HEK293 (cell line): ENCODE results near the gene CTSO.
"Not testable (repeated sequence)": the region's sequence is repeated elsewhere in the genome, so short reads cannot be mapped to it uniquely, and the experiment has no call there.

ENCODE experiments used
- CTCF ChIA-PET: fragments of 350-600 bp; formaldehyde crosslinking; extraction: SDS; loops from one replicate; lab custom pipeline; 2021; ENCODE audit warnings: antibody characterized with exemption; lab: Yijun Ruan, JAX
- POLR2A ChIA-PET: fragments of 300-600 bp; formaldehyde crosslinking; extraction: SDS; loops from one replicate; lab custom pipeline; 2020; ENCODE audit warnings: antibody characterized with exemption, inconsistent platforms; lab: Yijun Ruan, JAX
- H3K27ac ChIP-seq: fragments of 200-500 bp; sonication (Bioruptor generic); 2 replicates; pipeline ENCODE4 v1.5.1; 2014; ENCODE audit warnings: low read depth, low read length, control low read depth, inconsistent platforms; ENCODE audit errors: extremely low read depth
- H3K36me3 ChIP-seq, 2 experiments: fragments of 200-500 bp in 1 of 2; sonication (Bioruptor generic) in 1 of 2; 1 replicate in 1 of 2; 2 replicates in 1 of 2; pipeline ENCODE4 v1.5.1; 2014 to 2017; ENCODE audit warnings: inconsistent platforms in 2 of 2, low read length in 2 of 2; ENCODE audit not compliant: control insufficient read depth in 2 of 2, insufficient read depth in 1 of 2
- H3K4me1 ChIP-seq: fragments of 200-500 bp; sonication (Bioruptor generic); 2 replicates; pipeline ENCODE4 v1.5.1; 2014; ENCODE audit warnings: mild to moderate bottlenecking, low read length, inconsistent platforms; ENCODE audit not compliant: control insufficient read depth, insufficient read depth
- H3K4me3 ChIP-seq: 2 replicates; pipeline ENCODE4 v1.5.1; 2011; ENCODE audit warnings: low read depth, mild to moderate bottlenecking, control low read depth, low read length, moderate library complexity
- H3K9me3 ChIP-seq: fragments of 200-500 bp; sonication (Bioruptor generic); 2 replicates; pipeline ENCODE4 v1.5.1; 2014; ENCODE audit warnings: low read depth, low read length, inconsistent platforms; ENCODE audit not compliant: control insufficient read depth, insufficient read depth
- BCL11B ChIP-seq: fragments of 450-650 bp; formaldehyde crosslinking; IDR thresholded peaks from 2 replicates; pipeline ENCODE4 v1.5.1; 2016; ENCODE audit warnings: low read depth, missing biosample characterization, missing genetic modification characterization
- TCF7L2 ChIP-seq: IDR thresholded peaks from 2 replicates; pipeline ENCODE4 v1.6.1; 2011; ENCODE audit warnings: low read depth, mild to moderate bottlenecking, inconsistent platforms, low read length, moderate library complexity, borderline replicate concordance
- YY1 ChIP-seq: fragments of 450-650 bp; formaldehyde crosslinking; IDR thresholded peaks from 2 replicates; pipeline ENCODE4 v1.5.1; 2018; ENCODE audit warnings: missing biosample characterization, missing genetic modification characterization
- ZNF16 ChIP-seq: fragments of 450-650 bp; formaldehyde crosslinking; IDR thresholded peaks from 2 replicates; pipeline ENCODE4 v1.5.1; 2016; ENCODE audit warnings: low read depth, missing biosample characterization, missing genetic modification characterization
- ZNF174 ChIP-seq: fragments of 450-650 bp; formaldehyde crosslinking; IDR thresholded peaks from 2 replicates; pipeline ENCODE4 v1.5.0; 2017; ENCODE audit warnings: missing biosample characterization, mild to moderate bottlenecking, missing genetic modification characterization
- ZNF341 ChIP-seq: fragments of 450-650 bp; formaldehyde crosslinking; IDR thresholded peaks from 2 replicates; pipeline ENCODE4; 2016; ENCODE audit warnings: low read depth, missing biosample characterization, missing genetic modification characterization
- ZNF558 ChIP-seq: fragments of 450-650 bp; formaldehyde crosslinking; IDR thresholded peaks from 2 replicates; pipeline ENCODE4 v1.5.1; 2016; ENCODE audit warnings: missing biosample characterization, missing genetic modification characterization
- ZNF585B ChIP-seq: fragments of 450-650 bp; formaldehyde crosslinking; IDR thresholded peaks from 2 replicates; pipeline ENCODE4 v1.5.1; 2016; ENCODE audit warnings: missing biosample characterization, missing genetic modification characterization
- ZNF76 ChIP-seq: fragments of 450-650 bp; formaldehyde crosslinking; IDR thresholded peaks from 2 replicates; pipeline ENCODE4; 2016; ENCODE audit warnings: low read depth, missing biosample characterization, missing genetic modification characterization, borderline replicate concordance
- ZSCAN18 ChIP-seq: fragments of 450-650 bp; formaldehyde crosslinking; IDR thresholded peaks from 2 replicates; pipeline ENCODE4 v1.5.1; 2016; ENCODE audit warnings: missing biosample characterization, missing genetic modification characterization
- TF ChIP-seq, protein P1 (sequence below): fragments of 450-650 bp; formaldehyde crosslinking; conservative IDR thresholded peaks from 2 replicates; pipeline ENCODE4 v1.5.1; 2016; ENCODE audit warnings: low read depth, missing biosample characterization, missing genetic modification characterization
- TF ChIP-seq, protein P2 (sequence below): fragments of 450-650 bp; formaldehyde crosslinking; IDR thresholded peaks from 2 replicates; pipeline ENCODE4 v1.5.1; 2016; ENCODE audit warnings: missing biosample characterization, missing genetic modification characterization

CTSO gene

DNA sequence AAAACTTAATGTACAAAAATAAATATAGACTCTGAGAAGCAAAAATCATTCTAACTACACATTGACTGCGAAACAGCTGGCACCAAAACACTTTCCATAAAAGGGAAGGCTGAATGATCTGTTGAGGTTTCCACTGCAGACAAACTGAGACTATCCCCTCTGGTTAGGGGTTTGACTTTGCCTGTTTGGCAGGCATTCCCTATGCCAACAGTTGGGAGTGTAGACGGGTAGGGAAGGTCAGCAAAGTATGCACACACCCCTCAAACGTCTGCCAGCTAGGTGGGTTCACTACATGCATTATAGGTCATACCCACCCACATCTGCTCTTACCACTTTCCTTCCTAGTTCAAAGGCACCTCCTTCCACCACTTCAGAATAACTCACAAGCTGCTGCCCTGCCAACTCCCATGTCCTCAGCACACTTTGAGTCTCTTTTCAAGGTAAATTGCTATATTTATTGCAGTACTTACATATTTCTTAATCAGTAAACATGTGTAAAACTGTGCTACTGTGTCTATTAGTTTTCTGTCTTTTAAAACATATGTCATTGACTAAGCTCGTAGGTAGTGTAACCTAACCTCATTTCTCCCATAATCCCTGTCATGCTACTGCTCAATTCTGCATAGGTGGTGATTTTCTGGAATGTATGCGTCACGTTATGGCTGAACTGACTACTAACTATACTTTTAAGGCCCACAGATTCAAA is 12.4 kb downstream of the CTSO start (continued):
- TF ChIP-seq, protein P1, sequence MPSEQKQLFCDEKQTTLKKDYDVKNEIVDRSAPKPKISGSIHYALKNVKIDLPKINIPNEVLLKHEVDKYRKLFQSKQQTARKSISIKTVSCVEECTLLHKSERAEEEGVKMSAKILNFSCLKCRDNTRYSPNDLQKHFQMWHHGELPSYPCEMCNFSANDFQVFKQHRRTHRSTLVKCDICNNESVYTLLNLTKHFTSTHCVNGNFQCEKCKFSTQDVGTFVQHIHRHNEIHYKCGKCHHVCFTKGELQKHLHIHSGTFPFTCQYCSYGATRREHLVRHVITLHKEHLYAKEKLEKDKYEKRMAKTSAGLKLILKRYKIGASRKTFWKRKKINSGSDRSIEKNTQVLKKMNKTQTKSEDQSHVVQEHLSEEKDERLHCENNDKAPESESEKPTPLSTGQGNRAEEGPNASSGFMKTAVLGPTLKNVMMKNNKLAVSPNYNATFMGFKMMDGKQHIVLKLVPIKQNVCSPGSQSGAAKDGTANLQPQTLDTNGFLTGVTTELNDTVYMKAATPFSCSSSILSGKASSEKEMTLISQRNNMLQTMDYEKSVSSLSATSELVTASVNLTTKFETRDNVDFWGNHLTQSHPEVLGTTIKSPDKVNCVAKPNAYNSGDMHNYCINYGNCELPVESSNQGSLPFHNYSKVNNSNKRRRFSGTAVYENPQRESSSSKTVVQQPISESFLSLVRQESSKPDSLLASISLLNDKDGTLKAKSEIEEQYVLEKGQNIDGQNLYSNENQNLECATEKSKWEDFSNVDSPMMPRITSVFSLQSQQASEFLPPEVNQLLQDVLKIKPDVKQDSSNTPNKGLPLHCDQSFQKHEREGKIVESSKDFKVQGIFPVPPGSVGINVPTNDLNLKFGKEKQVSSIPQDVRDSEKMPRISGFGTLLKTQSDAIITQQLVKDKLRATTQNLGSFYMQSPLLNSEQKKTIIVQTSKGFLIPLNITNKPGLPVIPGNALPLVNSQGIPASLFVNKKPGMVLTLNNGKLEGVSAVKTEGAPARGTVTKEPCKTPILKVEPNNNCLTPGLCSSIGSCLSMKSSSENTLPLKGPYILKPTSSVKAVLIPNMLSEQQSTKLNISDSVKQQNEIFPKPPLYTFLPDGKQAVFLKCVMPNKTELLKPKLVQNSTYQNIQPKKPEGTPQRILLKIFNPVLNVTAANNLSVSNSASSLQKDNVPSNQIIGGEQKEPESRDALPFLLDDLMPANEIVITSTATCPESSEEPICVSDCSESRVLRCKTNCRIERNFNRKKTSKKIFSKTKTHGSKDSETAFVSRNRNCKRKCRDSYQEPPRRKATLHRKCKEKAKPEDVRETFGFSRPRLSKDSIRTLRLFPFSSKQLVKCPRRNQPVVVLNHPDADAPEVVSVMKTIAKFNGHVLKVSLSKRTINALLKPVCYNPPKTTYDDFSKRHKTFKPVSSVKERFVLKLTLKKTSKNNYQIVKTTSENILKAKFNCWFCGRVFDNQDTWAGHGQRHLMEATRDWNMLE (tag by site-specific recombination) = no peak
- TF ChIP-seq ZSCAN18 (no peak), TCF7L2 (no peak), ZNF16 (no peak), ZNF558 (tag by site-specific recombination) (no peak), ZNF174 (tag by site-specific recombination) (no peak), YY1 (tag by site-specific recombination) (no peak), ZNF76 (tag by site-specific recombination) (no peak)
- TF ChIP-seq, protein P2, sequence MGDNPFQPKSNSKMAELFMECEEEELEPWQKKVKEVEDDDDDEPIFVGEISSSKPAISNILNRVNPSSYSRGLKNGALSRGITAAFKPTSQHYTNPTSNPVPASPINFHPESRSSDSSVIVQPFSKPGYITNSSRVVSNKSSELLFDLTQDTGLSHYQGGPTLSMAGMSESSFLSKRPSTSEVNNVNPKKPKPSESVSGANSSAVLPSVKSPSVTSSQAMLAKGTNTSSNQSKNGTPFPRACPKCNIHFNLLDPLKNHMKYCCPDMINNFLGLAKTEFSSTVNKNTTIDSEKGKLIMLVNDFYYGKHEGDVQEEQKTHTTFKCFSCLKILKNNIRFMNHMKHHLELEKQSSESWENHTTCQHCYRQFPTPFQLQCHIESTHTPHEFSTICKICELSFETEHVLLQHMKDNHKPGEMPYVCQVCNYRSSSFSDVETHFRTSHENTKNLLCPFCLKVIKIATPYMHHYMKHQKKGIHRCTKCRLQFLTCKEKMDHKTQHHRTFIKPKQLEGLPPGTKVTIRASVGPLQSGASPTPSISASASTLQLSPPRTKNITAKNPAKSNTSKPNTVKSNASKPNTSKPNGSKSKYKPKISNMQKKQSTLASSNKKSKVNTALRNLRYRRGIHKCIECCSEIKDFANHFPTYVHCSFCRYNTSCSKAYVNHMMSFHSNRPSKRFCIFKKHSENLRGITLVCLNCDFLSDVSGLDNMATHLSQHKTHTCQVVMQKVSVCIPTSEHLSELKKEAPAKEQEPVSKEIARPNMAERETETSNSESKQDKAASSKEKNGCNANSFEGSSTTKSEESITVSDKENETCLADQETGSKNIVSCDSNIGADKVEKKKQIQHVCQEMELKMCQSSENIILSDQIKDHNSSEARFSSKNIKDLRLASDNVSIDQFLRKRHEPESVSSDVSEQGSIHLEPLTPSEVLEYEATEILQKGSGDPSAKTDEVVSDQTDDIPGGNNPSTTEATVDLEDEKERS = no peak

DNA sequence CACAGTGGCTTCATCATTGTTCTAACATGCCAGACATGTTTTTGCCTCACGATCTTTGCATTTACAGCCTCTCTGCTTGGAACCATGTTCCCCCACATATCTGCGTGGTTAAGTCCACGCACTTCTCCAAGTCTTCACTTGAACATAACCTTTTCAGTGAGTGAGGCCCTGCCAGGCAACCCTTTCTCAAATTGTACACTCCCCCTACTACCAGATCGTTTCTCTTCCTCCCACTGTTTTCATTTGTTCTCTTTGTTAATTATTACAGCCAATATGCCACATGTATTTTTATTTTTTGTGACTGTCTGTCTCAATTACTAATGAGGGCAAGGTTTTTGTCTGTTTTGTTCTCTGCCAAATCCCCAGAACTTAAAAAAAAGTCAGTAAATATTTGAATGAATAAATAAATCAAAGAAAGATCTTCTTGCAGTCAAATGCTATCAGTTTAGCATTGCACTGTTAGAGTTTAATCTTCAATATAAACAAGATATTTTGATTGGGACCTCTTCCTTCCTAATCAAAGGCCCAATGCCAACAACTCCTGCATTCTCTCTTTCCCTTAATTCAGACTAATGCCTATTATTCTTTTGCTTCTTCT is 18.2 kb downstream of the CTSO start:
- Histone ChIP-seq H3K36me3 (no peaks in the 10 kb centered on the region), H3K9me3 (no peaks in the 10 kb centered on the region), H3K4me1 (no peaks in the 10 kb centered on the region)
- POLR2A ChIA-PET = no interaction called here
- TF ChIP-seq ZNF341 (no peak), ZNF585B (tag by site-specific recombination) (no peak), BCL11B (tag by site-specific recombination) (no peak)
- TF ChIP-seq, all 188 proteins: peak for 0
- Histone ChIP-seq H3K4me3 (no peak overlapping the region), H3K27ac (no peak overlapping the region)
- CTCF ChIA-PET = no interaction called here

DNA sequence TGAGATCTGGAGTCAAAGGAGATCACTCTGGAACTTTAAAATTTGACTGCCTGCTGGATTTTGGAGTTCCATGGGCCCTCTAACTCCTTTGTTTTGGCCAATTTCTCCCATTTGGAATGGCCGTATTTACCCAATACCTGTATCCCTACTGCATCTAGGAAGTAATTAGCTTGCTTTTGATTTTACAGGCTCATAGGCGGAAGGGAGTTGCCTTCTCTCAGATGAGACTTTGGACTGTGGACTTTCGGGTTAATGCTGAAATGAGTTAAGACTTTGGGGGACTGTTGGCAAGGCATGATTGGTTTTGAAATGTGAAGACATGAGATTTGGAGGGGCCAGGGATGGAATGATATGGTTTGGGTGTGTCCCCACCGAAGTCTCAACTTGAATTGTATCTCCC is 19.0 kb downstream of the CTSO start:
- H3K36me3 ChIP-seq, CTCF ChIA-PET, H3K4me1 ChIP-seq, H3K9me3 ChIP-seq, H3K27ac ChIP-seq, POLR2A ChIA-PET, H3K4me3 ChIP-seq: not testable (repeated sequence)
